Ishikawa (cell line): ENCODE measurements around the gene ACACA.

ENCODE experiments used
- CEBPB ChIP-seq: IDR thresholded peaks from 2 replicates; pipeline ENCODE4 v1.6.1; 2012
- CREB1 ChIP-seq: IDR thresholded peaks from 2 replicates; pipeline ENCODE4 v1.6.1; 2012; ENCODE audit warnings: low read depth
- EGR1 ChIP-seq: IDR thresholded peaks from 2 replicates; pipeline ENCODE4 v1.6.1; 2012
- EP300 ChIP-seq: IDR thresholded peaks from 2 replicates; pipeline ENCODE4 v1.6.1; 2012; ENCODE audit warnings: borderline replicate concordance
- FOXM1 ChIP-seq: IDR thresholded peaks from 2 replicates; pipeline ENCODE4 v1.6.1; 2012; ENCODE audit warnings: low read depth, borderline replicate concordance
- MAX ChIP-seq: IDR thresholded peaks from 2 replicates; pipeline ENCODE4 v1.6.1; 2012
- NFIC ChIP-seq: IDR thresholded peaks from 2 replicates; pipeline ENCODE4 v1.6.1; 2012
- RAD21 ChIP-seq: IDR thresholded peaks from 2 replicates; pipeline ENCODE4 v1.6.1; 2012; ENCODE audit warnings: low read depth
- REST ChIP-seq: IDR thresholded peaks from 2 replicates; pipeline ENCODE4 v1.6.1; 2012; ENCODE audit warnings: low read depth, mild to moderate bottlenecking
- TAF1 ChIP-seq: IDR thresholded peaks from 2 replicates; pipeline ENCODE4 v1.6.1; 2012; ENCODE audit warnings: low read depth, mild to moderate bottlenecking
- TCF12 ChIP-seq: IDR thresholded peaks from 2 replicates; pipeline ENCODE4 v1.6.1; 2012; ENCODE audit warnings: low read depth
- TEAD4 ChIP-seq: IDR thresholded peaks from 2 replicates; pipeline ENCODE4 v1.6.1; 2012
- USF1 ChIP-seq: IDR thresholded peaks from 2 replicates; pipeline ENCODE4 v1.6.1; 2012
- YY1 ChIP-seq: IDR thresholded peaks from 2 replicates; pipeline ENCODE4 v1.6.1; 2012; ENCODE audit warnings: low read depth
- ZBTB7A ChIP-seq: IDR thresholded peaks from 2 replicates; pipeline ENCODE4 v1.6.1; 2012; ENCODE audit warnings: low read depth

The ACACA gene

GRCh38 chr17:37322106-37322505 lies 84.5 kb downstream of the ACACA start:
- TF ChIP-seq USF1 (no peak), FOXM1 (no peak), CREB1 (no peak), TAF1 (no peak), ZBTB7A (no peak), EP300 (no peak), TCF12 (no peak), YY1 (no peak), MAX (no peak), TEAD4 (no peak), REST (no peak)

GRCh38 chr17:37318931-37319594 lies 87.6 kb downstream of the ACACA start:
- TF ChIP-seq USF1, result no peak
- no peak for TF ChIP-seq ZBTB7A
- no peak for TF ChIP-seq TCF12
- no peak for TF ChIP-seq REST
- no peak for TF ChIP-seq FOXM1
- TF ChIP-seq YY1, result no peak
- TF ChIP-seq EP300, result no peak
- no peak for TF ChIP-seq EGR1
- no peak for TF ChIP-seq NFIC
- TF ChIP-seq CEBPB, result no peak
- no peak for TF ChIP-seq TAF1
- no peak for TF ChIP-seq RAD21
- no peak for TF ChIP-seq TEAD4
- no peak for TF ChIP-seq CREB1
- no peak for TF ChIP-seq MAX

GRCh38 chr17:37317867-37318266 lies 88.8 kb downstream of the ACACA start:
- no peak for TF ChIP-seq EGR1
- TF ChIP-seq ZBTB7A, result no peak
- TF ChIP-seq MAX, result no peak
- TF ChIP-seq FOXM1, result no peak
- TF ChIP-seq USF1, result no peak
- no peak for TF ChIP-seq REST
- TF ChIP-seq TEAD4, result no peak
- no peak for TF ChIP-seq TCF12
- no peak for TF ChIP-seq CEBPB
- TF ChIP-seq NFIC, result no peak
- no peak for TF ChIP-seq EP300
- TF ChIP-seq YY1, result no peak

GRCh38 chr17:37315601-37316000 lies 91.0 kb downstream of the ACACA start:
- TF ChIP-seq YY1 (no peak), EP300 (no peak), REST (no peak), TEAD4 (no peak), NFIC (no peak), TCF12 (no peak), USF1 (no peak), CEBPB (no peak), TAF1 (no peak), RAD21 (no peak), FOXM1 (no peak), ZBTB7A (no peak), MAX (no peak), EGR1 (no peak), CREB1 (no peak)
